HL-60/S4 treated with phorbol 12-myristate 13-acetate at 8.2 ng/mL for 4 days and 3 days (cell line): ENCODE results near the gene NDUFAF8.

Experiments used
- in situ Hi-C: fragments of 300-500 bp; cut with MboI; formaldehyde crosslinking; loops from 2 replicates; pipeline ENCODE4 v1.15.0; 2022; ENCODE audit warnings: low sequenced_read_pairs

NDUFAF8 gene

DNA sequence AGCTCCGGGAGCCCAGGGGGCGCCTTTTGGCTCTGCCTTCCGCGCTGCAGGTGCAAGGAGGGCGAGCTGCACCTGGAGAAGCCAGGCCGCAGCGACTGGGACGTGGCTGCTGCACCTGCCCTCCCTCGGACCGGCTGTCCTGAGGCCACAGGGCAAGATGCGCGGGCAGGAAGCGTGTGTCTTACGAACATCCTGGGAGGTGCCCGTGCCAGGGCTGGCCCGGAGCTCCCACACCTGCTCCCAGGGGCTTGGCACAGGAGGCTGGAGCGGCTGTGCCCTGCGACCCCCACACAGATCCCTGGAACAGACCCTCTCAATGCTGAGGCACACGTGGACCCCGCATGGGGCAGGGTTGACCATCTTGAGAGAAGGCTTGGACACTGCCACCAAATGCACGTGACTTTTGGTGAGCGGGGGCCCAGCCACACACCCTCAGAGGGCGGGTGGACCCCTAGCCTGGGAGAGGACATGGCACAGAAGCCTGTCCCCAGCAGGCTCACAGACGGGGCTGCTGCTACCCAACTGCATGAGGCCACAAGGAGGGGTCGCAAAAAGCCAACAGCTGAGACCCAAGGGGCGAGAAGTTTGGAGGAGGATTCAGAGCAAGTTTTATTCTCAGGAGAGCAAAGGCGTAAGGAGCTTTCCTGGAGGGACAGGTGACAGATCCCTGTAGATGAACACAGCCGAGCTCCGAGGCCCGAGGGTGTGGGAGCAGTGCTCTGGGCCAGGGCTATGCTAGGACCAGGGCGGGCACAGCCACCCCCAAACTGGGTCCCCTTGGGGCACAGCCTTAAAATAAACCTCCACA, 11.4 kb downstream of the NDUFAF8 start:
- in situ Hi-C loops: loop anchor here (10.0 to 25.0 kb wide), 2 partner anchors 234 to 362 kb away; no protein-coding TSS in a partner anchor

DNA sequence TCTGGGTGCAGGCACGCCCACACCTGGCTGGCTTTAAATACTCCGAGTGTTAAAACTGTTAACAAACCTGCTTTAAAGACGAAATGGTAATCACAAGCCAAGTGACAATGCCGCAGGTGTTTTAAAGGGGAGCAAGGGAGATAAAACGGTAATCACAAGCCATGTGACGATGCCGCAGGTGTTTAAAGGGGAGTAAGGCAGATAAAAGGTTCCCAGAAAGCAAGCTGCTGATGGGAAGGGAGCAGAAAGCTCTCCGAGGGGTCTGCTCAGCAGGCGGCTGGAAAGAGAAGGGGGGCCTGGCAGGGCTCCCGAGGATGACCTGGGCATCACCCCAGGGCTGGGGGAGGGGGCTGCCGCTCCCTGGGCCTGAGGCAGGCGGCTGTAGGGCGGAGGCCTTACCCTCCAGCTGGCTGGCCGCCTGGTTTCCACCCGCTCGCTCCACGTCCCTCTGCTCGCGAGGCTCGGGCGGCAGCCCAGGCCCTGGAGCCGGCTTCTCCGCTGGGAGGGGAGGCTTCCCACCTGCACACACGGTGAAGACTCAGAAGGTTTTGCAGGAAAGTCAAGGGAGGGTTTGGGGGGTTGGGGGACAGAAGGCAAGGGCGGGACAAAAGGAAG, 12.1 kb downstream of the NDUFAF8 start:
- in situ Hi-C loops: loop anchor here (10.0 to 25.0 kb wide), 2 partner anchors 234 to 361 kb away; no protein-coding TSS in a partner anchor

DNA sequence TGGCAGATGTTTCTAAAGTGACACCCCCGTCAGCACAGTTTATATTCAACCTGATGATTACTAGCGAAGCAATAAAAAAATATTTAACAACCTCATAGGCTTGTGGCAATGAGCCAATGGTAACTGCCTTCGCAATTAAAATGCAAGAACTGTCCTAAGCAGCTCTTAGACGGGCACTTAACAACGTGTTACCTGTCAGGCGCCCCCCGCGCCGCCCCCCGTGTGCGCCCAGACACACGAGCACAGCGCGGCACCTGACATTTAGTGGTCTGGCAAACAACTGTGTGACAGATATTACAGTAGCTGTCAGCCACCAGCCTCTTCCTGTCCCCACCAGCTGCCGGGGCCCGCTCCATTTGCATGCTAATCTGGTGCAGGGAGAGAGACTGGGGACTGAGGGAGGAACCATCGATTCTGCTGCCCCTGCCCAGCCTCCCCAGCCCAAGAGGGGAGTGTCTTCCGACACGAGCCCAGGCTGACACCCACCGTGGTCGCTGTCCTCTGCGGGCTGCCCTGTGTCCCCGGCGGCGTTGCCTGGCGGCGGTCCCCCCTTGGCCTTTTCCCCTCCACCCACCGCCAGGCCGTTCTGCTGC, 12.7 kb downstream of the NDUFAF8 start:
- in situ Hi-C loops: loop anchor here (10.0 to 25.0 kb wide), 2 partner anchors 233 to 360 kb away; no protein-coding TSS in a partner anchor

DNA sequence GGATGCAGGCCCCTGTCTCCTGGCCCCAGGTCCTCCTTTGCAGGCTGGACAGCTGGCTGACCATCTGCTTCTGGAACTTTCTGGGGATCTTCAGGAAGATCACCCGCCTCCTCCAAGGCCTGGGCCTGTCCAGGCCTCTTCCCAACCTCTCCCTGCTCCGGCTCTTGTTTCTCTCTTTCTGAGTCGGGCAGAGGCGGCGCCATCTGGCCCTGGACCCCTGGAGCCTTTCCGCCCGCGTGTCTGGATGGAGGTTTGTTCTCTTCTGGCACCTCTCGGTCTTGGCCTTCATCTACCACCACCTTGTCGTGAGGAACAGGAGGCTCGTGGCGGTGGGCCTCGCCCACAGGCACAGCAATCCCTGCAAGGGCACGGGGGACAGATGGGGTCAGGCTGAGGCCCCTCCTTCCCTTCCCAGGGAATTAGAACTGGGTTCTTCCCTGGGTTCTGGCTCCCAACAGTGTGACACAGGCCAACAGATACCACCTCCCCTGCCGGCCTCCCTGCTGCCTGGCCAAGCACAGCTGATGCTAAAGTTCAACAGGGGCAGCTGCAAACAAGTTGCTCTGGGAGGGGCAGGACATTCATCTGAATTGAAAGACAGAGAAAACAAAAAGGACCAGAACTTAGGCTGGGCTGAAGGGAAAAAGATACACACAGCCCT, 13.3 kb downstream of the NDUFAF8 start:
- in situ Hi-C loops: loop anchor here (10.0 to 25.0 kb wide), 2 partner anchors 232 to 360 kb away; no protein-coding TSS in a partner anchor

DNA sequence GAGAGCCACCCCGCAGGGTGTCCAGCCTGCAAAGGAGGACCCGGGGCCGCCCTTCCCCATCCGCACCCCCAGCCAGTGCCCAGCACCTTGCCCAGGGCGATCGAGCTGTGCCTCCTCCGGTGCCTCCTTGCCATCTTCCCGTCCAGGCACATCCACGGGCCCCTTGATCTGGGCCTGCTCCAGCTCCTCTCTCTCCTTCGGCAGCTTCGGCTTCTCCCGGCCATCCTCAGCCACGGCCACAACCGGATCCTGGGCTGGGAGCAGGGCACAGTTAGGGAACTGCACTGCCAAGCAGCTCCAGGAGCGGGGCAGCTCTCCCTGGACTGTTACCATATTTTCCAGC, 13.8 kb downstream of the NDUFAF8 start:
- in situ Hi-C loops: loop anchor here (10.0 to 25.0 kb wide), 2 partner anchors 232 to 359 kb away; no protein-coding TSS in a partner anchor

DNA sequence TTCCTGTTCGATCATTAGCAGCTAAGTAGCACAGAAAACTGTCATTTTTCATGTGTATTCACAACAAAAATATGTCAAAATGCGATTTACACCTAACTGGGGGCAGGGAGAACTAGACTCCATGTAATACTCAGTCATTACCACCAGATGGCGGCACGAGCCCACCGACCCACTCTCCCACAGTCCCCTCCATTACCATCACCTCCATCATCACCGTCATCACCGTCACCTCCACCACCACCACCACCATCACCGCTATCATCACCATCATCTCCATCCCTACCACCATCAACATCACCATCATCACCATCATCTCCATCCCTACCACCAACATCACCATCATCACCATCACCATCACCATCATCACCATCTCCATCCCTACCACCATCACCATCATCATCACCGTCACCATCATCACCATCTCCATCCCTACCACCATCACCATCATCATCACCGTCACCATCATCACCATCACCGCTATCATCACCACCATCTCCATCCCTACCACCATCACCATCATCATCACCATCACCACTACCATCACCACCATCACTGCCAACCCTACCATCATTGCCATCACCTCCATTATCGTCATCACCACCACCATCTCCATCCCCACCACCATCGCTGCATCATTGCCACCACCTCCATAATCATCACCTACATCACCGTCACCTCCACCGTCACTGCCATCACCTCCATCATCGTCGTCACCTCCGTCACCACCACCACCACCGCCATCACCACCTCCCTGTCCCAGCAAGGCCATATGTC, 14.4 kb downstream of the NDUFAF8 start:
- in situ Hi-C loops: loop anchor here (10.0 to 25.0 kb wide), 2 partner anchors 231 to 359 kb away; no protein-coding TSS in a partner anchor

DNA sequence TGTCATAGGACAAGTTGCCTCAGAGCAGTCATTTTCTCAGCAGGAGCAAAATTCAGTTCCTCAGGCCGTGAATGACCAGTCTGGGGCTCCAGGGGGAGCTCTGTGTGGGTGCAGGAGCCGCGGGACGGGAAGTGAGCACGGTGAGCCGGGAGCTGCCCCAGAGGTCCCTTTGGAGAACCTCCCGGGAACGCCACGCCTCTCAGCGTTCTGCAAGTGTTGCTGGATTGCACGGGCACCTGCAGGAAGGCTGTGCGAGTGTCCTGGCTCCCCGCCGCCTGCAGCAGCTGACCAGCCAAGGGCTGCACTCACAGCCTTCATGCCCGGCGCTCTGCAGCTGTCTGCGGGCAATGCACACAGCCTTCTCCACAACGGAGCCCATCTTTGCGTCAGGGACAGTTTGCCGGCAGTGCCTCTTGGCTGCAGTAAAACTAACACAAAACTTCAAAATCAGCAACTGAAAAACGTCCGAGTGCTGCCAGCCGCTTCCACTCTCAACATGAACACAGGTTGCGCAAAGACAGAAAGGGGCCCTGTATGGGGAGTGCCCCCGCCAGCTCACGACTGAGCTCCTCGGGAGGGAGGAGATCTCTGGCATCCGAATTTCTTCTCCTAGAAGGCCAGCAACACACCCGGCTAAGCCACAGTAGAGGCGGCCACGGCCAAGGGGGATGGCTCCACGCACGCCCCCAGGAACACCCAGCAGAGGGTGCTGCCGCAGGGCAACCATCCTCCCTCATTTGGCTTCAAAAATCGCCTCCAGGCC, 16.0 kb downstream of the NDUFAF8 start:
- in situ Hi-C loops: loop anchor here (10.0 to 25.0 kb wide), 2 partner anchors 230 to 357 kb away; no protein-coding TSS in a partner anchor

DNA sequence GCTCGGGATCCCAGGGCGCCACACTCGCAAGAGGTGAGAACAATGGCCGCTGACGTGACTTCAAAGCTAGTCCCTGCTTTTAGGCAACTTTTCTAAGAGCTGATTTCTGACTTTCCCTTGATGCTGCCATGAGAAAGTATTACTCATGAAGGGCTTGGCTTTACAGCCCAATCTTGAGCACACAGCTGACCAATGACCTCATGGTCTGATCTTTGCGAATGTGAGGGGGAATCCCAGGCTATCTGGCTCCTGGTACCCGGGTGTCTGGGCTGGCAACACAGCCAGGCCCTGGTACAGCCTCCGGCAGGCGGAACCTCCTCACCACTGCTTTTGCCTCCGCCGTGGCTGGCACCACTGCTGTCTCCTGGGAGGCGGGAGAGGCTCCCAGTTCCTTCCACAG, 17.5 kb downstream of the NDUFAF8 start:
- in situ Hi-C loops: loop anchor here (10.0 to 25.0 kb wide), 2 partner anchors 228 to 356 kb away; no protein-coding TSS in a partner anchor

DNA sequence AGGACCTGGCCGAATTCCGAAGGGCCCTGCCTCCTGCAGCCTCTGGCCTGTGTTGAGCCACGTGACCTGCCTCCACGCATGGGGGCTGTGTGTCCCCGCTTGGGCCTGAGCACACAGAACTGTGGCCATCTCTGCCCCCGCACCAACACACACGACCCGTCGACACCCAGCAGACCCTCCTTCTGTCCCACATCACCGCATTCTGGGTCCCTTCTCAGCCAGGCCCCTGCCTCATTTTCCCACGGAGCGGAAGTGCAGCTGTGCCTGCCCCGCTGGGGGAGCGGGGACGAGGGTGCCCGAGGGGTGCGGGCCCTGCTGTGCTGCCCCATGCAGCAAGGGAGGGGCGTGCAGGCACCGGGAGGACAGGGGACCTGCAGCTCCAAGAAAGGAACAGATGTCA, 18.4 kb downstream of the NDUFAF8 start:
- in situ Hi-C loops: loop anchor here (10.0 to 25.0 kb wide), 2 partner anchors 227 to 355 kb away; no protein-coding TSS in a partner anchor

DNA sequence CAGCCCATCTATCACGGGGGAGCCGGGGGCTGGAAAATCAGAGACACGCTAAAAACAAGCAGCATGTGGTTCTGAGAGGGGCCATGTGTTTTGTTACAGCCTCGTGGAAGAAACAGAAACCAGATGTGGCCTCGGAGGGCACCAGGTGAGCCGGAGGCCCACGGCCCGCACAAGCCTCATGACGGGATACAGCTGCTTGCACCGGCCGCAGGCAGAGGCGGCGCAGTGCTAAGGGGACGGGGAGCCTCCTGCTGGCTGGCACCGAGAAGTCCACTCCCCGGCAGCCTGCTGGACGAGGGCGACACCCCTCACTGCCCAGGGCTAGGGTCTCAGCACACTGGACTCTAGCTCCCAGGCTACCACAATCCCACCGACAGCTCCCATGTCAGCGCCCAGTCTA, 19.2 kb downstream of the NDUFAF8 start:
- in situ Hi-C loops: loop anchor here (10.0 to 25.0 kb wide), 2 partner anchors 227 to 354 kb away; no protein-coding TSS in a partner anchor

DNA sequence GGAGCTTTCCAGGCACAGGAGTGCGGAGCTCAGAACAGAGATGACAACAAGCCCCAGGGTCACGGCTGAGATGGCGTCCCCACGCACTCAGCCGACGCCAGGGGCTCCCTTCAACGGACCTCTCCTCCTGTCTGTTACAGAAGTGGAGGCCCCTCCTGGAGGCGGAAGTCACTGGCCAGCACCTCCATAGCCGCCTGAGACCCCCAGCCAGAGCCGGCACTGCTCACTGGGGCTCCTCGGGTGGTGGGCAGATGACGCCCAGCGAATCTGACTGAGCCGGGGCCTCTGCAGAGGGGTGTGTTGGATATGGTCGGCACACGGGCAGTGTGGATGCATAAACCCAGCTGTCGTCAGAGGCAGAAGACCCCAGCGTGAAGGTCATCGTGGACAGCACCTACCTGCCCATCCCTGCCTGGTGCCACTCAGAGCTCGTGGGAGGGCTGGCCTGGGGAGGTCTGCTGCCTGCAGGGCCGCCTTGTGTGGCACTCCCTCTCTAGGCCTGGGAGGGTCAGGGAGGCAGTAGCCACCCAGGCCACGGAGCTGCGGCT, 20.0 kb downstream of the NDUFAF8 start:
- in situ Hi-C loops: loop anchor here (10.0 to 25.0 kb wide), 2 partner anchors 226 to 353 kb away; no protein-coding TSS in a partner anchor

DNA sequence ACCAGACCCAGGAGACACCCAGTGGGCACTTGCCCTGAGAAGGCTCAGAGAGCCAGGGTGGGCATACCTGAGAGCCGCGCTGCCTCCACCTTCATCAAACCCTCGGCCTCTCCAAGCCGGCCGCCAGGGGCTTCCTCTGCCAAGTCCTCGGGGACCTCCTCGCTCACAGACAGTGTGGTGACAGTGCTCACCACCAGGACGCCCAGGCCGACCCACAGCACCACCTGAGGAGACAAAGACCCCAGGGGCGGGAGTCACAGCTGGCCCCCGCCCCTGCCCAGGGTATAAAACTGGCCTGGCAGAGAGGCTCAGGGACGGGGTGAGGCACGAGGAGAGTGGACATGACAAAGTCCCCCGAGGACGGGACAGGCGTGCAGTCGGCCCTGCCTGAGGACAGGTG, 21.1 kb downstream of the NDUFAF8 start:
- in situ Hi-C loops: loop anchor here (25.0 kb wide), 1 partner anchor 352 kb away; no protein-coding TSS in a partner anchor

DNA sequence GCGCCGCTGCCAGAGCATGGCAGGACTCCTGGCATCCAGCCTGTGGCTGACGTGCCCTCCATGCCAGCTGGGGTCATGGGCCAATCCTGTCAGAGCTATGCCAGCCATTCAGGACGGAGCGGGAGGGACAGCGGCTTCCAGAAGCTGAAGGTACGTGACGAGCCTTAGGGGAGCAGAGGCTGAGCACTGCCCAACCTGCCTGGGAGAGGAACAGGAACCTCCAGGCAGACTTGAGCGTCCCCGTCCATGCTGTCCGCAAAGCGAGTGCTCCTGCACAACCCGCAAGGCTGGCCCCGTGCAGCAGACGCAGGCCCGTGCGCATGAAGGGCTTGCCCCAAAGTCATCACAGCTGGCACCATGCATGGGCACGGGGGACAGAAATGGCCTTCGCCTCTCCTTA, 21.5 kb downstream of the NDUFAF8 start:
- in situ Hi-C loops: loop anchor here (25.0 kb wide), 1 partner anchor 352 kb away; no protein-coding TSS in a partner anchor

DNA sequence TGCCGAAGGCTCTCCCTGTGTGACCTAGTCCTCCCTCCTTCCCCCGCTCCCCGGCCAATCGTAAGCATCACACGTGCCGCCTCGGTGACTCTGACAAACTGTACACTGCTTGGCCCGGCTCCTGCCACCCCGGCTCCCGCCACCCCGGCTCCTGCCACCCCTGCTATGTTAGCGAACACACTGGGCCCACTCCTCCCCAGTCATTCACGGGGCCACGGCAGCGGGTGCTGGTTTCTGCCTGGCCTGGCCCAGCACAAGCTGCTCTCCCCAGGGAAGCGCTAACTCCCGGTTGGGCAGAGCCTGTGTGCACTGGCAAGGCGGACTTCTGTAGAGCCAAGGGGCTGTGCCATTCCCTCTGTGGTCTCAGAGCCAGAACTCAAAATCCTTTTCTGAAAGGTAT, 22.0 kb downstream of the NDUFAF8 start:
- in situ Hi-C loops: loop anchor here (25.0 kb wide), 1 partner anchor 351 kb away; no protein-coding TSS in a partner anchor

DNA sequence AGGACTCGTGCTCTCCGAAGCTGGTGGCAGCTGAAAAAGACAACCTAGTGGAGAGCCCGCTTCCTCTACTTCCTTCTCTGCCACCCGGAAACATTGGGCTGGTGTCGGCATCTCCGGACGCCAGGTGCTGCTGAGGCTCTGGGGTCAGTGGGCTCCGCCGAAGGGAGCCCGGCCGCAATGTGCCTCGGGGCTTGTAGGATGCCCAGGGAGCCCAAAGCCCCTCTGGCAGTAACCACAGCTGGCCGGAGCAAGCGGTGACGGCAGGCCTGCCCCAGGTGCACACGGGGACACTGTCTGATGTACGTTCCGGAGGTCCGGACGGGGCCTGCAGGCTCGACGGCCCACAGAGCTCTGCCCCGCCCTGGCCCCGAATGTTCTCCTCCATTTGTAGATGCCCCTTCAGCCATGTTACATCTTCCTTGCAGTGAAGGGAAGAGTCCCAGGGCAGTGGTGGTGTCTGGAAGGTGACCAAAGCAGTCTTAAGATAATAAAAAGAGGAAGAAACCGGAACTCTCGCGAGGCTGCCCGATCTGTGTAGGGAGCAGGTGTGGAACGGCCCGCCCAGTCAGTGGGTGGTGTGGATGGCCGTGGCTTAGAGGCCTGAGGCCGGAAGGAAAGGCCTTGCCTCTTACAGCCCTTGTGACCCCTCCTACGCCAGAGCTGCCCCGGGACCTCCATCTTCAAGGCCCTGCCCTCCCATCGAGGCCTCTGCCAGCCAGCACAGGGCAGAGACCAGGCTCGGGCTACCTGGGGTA, 22.6 kb downstream of the NDUFAF8 start:
- in situ Hi-C loops: loop anchor here (25.0 kb wide), 1 partner anchor 351 kb away; no protein-coding TSS in a partner anchor

DNA sequence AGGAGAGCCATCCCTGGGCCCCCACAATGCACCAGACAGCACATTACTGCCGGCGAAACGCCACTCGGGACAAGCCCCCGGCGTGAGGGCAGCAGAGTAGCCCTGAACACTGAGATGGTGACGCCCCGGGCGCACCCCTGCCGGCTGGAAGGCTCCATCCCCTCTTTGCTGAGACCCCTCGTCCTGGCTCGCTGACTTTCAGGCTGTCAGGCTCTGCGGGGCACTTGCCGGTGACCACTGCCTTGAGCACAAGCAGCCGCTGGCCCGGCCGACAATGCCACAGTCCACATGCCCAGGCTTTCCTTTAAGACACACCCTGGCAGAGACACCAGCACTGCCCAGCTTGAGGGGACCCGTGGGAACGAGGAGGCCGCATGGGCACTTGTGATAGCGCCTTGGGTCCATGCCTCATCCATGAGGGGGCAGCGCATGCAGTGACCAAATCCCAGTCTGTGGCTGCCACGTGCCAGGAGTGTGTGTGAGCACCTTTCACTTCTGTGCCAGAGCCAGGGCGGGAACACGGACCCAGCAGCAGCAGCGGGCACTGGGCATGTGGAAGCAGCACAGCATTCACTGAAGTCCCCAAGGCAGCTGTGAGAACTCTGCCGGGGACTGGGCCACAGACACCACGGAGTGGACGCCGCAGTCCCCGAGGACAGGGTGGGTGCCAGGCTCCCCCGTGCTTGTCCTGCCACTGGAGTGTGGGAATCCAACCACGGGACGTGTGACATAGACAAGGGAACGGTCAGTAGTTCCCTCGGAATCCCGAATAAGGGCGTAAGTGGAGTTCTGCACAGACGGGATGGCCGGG, 24.5 kb downstream of the NDUFAF8 start:
- in situ Hi-C loops: loop anchor here (25.0 kb wide), 1 partner anchor 349 kb away; no protein-coding TSS in a partner anchor

DNA sequence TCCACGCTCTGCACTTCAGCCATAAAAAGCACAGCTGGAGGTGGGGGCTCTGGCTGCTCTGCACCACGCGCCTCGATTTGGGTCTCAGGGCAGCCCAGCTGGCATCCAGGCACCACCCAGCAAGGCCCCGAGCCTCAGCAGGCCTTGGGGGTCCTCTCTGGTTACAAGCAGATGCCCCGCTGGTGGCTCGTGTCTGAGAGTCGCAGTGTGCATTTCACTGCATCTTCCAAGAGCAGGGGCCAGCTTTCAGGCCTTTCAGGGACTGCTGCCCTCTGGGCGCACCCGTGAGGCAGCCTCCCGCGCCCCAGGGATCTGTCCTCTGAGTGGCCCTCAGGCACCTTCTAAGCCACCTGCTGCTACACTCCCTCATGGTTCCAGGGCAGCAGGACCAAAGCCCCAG, 25.5 kb downstream of the NDUFAF8 start:
- in situ Hi-C loops: loop anchor here (25.0 kb wide), 1 partner anchor 348 kb away; no protein-coding TSS in a partner anchor
